ENCODE data around the gene UTY.

The UTY gene

DNA sequence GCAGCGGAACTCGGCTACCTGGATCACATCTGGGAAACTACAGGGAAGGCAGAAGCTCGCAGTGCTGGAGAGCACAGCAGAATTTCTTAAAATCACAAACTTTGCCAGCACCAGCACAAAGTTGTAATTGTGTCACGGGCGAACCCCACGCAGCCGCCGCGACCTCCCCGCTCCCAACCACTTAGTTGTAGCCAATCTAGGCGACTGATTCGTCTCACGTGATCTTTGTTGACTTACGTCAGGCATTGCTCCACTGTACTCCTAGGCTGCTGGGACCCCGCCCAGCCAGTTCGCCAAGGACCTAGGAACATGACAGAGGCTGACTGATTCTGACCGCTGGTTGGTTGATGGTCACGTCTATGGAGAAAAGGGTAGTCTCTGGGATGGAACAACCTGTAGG, at the start of gene UTY:
Gene UTY, minus strand, starts transcription at position 206 of the 400 bp plus-strand sequence. CDS start 368 bp downstream, outside the sequence.
- DNase-seq (ENCODE audit: low read depth) = peak; percentile 86

DNA sequence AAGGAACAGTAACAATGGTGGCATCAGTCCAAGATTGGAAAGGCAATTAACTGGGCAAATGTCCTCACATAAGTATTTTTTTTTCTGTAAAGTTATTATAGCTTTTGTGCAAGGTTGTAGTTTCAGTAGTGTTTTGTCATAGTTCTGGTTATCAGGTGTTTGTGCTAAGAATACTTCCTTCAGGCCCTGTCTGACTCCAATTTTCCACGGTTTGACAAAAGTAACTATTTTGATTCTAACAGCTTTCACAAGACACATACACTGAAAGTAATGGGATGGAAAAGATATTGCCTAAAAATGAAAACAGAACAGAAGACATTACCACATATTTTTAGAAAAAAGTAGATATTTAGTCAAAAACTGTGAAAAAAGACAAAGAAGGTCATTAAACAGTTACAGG, 40.6 kb upstream of the UTY start:
- no peak for DNase-seq (ENCODE audit: low read depth)

DNA sequence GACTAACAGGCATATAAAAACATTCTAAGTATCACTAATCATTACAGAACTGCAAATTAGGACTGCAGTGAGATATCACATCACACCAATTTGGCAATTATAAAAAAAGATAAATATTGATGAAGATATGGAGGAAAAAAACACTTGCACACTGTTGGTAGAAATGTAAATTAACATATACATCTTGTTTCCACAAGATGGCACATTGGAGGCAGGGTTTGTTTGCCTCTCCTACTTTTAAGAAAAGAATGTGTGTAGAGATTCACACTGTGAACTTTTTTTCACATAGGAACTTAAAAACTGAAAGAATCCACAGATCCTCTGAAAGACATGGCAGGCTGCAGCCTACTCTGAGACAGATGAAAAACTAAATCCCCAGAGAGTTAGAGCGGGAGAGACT, 21.4 kb upstream of the UTY start:
- no peak for DNase-seq (ENCODE audit: low read depth)

DNA sequence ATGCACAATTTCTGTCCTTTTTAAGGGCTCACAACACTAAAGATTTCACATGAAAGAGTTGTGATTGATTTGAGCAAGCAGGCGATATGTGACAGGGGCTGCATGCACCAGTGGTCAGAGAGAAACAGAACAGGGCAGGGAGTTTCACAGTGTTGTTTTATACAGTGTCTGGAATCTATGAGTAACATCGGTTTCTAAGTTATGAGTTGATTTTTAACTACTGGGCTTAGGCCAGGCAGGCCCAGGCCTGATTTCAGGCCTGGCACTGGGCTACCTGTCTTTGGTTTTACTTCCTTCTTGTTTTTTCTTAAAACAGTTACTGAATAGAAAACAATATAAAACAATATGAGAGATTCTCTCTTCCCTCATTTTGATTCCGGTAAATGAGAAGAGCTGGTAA, 13.9 kb upstream of the UTY start:
- no peak for DNase-seq (ENCODE audit: low read depth)

DNA sequence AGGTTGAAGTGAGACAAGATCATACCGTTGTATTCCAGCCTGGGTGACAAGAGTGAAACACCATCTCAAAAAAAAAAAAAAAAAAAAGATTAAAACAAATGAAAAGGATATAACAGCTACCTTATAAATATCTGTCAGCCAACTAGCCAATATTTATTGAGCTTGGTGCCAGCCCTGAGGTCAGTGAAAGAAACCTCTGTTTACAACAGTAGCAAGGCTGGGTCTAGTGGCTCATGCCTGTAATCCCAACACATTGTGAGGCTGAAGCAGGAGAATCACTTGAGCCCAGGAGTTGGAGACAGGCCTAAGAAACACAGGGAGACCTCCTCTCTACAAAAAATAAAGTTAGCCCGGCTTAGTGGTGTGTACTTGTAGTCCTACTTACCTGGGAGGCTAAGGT, 12.6 kb upstream of the UTY start:
- DNase-seq (ENCODE audit: low read depth) = no peak

DNA sequence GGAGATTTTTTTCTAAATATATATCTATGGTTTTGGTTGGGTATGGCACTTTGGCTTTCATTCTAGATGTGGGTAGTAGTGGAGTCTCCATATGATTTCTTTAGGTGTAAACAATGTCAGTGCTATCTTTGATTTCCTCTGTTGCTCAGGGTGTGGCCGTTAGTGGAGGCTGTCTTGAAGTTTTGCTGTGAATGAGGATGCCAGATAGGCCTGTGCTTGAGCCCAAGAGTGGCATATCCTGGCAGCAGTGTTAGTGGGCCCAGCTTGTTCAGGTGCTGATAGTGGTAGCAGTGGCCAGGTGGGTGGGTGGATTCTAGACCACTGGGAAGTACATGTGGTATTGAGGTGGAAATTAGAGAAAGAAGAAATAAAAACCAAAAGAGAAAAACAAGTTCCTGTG, 8.9 kb upstream of the UTY start:
- no peak for DNase-seq (ENCODE audit: low read depth)

DNA sequence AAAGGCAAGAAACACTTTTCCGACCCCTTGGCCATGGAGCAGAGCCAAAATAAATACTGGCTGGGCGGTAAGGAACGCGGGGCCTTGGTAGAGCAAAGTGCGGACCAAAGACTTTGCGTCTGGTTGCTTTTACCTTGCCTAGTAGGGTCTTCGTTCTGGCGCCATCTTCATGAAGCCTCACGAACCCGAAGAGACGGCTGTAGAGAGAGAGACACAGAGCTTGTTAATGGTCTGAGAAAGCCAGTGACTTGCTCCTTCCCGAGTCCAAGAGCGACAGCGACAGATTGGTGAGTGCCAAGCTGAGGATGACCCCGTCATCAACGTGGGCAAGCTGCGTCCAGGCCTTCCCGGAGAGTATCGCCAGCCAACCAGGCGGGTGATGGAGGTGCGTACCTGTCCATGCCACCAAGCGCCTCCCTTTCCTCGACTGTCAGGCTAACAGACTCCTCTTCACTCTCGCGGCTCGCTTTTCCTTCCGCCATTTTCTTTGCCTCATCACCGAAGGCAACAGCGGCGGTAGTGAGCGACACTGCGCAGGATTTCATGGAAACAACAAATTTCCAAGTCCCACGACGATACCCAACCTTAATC, 617 bp downstream of the UTY start:
- DNase-seq (ENCODE audit: low read depth) = peak; percentile 44

DNA sequence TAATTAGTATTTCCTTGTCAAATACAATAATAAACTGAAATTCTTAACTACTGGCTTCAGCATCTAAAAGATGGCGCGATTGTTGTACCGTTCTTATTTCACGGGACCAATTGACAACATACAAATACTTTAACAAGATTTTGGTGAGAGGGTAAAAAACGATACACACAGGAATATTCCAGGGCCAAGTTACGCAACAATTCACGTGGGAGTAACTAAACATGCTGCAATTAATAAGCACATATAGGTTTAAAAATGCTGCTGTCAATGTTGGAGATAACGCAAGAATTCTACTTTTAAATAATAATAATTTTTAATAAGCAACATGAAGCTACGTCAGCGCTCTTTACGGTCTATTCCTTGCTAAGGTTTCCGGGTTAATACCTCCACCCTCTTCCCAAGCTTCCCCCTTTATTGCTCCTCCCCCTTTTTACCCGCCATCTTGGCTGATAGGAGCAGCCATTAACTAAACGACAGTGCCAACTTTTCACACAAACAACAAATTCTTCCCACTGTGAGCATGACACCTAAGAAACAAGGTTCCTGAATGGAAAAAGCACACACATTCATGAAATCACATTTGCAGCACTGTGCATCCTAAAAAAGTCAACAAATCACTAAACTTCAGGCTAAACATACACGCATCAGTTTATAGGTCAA, 1.6 kb downstream of the UTY start:
- DNase-seq (ENCODE audit: low read depth) = peak; percentile 71

DNA sequence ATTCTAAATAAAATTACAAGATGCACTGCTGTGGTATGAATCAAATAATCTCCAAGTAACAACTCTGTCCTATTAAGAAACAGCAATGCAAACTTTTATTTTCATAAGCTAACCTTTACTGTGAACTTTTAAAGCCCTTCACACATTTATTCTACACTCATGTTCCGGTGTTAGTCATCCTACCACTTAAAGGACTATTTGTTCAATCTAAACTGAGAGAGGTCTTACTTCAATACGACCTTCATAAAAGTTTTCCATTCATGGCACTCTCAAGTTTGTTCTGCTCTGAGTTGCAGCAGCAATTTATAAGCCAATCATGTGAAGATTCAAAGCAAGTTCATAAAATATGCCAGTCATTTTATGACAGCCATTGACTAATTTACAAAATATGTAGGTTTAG, 4.8 kb downstream of the UTY start:
- DNase-seq (ENCODE audit: low read depth) = peak; percentile 3

DNA sequence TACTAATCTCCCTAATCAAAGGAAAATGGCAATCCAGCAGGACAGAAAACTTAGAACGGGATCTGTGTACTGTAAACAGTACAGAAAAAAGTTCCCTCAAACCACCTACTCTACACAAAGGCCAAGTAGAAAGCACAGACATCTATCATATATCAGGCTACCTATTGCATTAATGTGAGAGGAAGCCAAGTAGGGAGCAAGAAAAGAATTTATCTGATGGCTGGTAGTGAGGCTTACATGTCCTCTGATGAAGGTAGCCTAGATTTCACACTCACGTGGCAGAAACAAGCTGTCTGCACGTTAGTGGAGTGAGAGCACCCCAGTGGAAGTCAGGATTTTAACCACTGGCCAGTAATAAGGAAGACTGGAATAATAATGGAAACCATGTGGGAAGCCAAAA, 28.3 kb downstream of the UTY start:
- DNase-seq (ENCODE audit: low read depth) = no peak

DNA sequence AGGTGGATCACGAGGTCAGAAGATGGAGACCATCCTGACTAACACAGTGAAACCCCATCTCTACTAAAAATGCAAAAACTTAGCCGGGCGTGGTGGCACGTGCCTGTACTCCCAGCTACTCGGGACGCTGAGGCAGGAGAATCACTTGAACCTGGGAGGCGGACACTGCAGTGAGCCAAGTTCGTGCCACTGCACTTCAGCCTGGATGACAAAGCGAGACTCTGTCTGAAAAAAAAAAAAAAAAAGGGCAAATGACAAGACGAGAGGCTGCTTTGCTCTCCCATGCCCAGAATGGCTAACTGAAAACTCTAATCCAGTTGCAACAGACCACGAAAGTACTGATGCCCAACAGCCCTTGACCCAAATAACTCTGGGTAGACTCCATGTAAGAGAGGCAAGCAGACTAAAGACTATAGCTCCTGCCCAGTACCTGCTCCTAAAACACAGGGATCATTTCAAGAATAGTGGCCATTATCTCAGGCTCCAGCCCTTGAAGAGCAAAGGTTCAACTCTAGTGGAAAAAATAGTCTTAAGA, 29.2 kb downstream of the UTY start:
- no peak for DNase-seq (ENCODE audit: low read depth)

DNA sequence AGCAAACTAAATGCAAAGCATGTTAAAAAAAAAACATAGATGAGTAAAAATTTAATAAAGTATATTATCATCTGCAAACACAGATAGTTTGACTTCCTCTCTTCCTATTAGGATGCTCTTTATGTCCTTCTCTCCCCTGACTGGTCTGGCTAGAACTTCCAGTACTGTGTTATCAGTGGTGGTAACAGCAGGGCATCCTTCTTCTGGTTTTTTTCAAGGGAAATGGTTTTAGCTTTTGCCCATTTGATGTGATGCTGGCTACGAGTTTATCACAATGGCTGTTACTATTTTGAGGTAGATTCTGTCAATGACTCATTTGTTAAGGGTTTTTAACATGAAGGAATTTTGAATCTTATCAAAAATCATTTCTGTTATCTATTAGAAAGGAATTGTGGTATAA, 34.3 kb downstream of the UTY start:
- no peak for DNase-seq (ENCODE audit: low read depth)

DNA sequence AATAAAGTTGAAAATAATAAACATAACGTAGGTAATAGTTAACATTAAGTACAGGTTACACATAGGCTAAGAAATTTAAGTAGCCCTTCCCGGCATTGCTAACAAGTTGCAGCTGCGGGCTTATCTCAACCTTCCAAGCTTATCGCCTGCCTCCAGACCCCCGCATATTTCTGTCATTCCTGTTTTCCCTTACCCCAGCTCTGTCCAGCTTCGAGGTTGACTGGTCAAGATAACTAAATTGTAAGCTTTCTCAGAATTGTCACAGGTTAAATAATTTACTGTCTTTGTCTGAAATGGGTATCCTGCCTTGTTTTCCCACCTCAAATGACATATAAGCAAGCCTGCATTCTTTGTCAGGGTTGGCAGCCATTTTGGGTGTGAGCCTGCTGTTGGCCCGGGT, 36.7 kb downstream of the UTY start:
- no peak for DNase-seq (ENCODE audit: low read depth)

DNA sequence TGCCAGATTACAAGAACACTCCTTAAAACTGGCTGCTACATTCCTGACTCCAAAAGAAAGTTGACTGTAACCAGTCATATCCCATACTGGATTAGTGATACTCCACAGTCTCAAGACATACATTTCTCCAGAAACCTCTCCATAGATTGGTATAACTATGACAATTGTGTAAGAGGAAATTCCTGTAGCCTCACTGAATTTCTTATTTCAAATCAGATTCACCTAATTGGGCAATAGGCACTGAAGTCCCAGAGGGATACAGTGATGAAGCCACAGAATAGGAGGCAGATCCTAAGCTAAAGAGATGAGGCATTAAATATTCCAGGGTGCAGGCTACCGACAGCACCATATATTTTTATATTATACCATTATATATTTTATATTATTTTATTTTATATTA, 39.0 kb downstream of the UTY start:
- no peak for DNase-seq (ENCODE audit: low read depth)

DNA sequence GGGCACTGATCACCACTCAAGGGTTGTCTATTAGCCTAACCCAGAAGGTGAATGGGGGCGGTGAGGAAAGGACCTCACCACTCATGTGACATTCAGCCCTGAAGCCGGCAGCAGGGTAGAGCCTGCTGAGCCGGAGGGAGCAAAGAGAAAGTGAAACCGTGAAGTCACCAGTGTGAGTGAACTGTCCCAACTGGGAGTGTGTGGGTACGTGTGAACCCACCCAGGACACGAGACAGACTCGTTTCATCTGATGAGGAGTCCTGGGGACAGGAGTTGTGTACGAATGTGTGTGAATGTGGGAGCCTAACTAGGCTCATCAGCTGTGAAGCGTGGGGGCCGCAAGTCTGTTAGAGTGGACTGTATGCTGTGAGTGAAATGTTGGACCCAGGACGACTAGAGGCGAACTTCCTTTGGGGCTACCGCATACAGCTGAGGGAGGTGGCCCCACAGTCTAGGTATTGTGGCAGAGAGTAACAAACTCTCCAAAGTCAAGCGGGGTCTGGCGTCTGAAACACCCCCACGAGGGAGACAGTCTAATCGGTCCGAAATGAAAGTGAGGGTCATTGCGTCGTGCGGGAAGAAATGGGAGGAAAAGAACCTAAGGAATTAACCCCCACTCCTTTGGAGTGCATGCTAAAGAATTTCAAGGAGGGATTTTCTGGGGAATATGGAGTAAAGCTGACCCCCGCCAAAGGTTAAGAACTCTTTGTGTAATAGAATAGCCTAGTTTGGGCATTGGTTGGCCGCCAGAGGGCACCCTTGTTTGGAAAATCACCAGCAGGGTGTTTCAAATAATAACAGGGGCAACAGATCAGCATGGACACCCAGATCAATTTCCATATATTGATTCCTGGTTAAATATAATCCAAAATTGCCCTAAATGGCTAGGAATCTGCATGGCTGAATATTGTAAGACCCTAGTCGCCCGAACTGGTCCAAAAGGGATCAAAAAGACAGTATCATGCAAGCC, 43.6 kb downstream of the UTY start:
- peak; percentile 2 for DNase-seq (ENCODE audit: low read depth)

DNA sequence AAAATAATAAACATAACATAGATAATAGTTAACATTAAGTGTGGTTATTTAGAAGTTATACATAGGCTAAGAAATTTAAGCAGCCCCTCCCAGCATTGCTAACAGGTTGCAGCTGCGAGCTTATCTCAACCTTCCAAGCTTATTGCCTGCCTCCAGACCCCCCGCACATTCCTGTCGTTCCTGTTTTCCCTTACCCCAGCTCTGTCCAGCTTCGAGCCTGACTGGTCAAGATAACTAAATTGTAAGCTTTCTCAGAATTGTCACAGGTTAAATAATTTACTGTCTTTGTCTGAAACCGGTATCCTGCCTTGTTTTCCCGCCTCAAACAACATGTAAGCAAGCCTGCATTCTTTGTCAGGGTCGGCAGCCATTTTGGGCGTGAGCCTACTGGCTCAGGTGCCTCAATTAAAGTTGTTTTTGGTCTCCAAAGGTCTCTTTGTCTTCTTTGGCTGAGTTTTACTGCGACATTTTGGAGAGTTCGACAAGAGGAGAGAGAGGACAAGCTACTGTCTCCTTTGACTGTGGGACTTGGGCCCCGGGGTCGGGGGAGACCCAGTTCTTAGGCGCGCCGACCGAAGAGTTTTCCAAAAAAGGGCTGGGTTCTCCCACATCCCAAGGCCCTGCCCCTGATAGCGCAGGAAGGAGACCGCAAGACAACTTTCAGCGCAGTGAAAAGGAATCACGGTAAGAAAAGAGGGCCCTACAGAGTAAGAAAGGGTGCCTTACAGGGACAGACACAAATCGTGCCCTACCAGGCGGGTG, 44.4 kb downstream of the UTY start:
- no peak for DNase-seq (ENCODE audit: low read depth)

DNA sequence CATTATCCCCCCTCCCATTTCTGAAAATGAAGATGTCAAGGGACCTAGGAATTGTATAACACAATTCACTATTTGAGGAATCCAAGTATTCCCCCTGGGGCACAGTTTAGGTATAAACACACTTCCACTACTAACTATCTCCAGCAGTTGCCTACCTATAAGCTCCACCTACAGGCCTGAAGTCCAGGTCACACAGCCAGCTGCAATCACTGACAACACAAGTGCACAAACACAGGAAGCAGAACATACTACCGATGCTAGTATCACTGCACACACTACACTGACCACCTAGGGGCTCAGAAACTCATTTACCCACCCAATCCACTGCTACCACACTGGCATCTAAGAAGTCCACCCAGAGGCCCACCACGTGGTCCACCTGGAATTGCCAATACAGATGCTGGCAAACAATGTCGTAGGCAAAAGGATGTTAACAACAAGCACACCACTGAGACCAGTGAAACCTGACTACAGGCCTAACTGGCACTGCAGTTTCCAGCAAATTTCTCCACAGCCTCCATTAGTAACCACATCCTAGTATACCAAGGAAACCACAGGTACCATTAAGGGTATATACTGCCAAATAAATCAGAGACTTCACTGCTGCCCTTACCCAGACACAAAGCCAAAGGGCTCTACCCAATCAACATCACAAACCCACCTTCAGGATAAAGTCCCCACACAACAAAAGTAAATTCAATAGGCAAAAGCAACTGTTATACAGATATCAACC, 47.4 kb downstream of the UTY start:
- no peak for DNase-seq (ENCODE audit: low read depth)

DNA sequence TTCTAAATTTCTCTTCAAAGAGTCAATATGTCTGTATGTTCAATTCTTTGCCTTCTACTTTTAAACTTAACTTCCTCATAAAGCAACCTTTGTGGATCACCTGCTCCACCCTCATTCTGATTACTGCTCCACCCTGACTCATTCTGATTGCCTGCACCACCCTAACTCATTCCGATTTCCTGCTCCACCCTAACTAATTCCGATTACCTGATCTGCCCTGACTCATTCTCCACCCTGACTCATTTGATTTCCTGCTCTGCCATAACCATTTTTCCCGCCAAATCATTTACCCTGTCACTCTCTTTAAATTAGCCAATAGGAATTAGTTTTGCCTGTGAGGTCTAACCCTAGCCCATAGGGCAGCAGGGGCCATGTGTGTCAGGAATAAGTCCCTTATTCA, 50.3 kb downstream of the UTY start:
- DNase-seq (ENCODE audit: low read depth) = peak; percentile 37

DNA sequence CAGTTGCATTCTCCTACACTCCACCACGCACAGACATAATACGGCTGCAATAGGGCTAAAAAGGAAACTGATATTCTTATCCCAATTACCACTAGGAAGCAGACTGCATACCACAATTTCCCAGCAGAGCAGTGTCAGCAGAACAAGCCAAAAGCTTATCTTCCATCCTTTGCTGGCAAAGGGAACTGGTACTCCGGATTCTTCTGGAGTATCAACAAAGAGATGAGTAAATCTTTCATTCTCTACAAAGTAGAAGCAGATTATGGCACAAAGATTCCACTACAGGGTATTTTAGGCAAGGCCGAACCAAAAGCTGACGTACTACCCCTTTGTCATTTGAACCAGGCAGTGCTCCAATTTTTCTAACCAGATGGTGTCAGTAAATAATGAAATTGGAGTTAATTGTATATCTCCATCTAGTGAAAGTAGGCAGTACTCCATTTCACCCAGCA, 56.5 kb downstream of the UTY start:
- DNase-seq (ENCODE audit: low read depth) = no peak

DNA sequence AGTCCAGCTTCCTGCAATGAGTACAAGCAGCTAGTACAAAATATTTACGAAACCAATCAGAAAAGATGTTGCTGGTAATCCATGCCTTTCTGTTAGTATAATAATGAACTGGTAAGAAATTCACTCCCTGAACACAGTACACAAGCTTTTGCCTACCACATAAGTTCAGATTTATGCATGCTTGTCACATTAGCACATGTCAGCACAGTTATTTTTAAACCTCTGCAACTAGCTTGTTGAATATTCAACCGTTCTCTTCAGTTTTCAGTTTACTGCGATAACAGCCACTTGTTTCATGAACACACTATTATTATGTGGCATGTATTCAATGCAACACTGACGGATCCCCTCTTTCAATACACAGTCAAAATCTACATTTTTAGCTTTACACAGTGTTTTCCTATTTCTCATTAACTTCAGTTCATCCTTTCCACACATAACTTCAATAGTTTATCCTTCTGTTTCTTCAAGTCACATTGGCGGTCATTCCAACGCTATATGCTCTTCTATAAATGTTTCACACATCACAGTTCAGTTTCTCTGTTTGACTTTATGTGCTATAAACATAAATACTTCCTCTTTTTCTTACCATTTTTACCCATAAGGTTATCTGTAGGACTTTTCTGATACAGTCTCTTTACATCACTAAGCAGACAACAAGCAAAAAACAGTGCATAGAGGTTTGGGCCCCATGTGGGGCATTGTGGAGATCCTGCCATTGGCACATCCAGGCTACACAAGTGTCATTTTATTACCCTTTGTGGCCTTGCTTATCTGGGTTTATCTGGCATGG, 62.8 kb downstream of the UTY start:
- DNase-seq (ENCODE audit: low read depth) = no peak
